ENCODE data around the gene KLHL22.

KLHL22 gene

GRCh38 chr22:20459862-20460261 is 35.7 kb downstream of the KLHL22 start:
- Histone ChIP-seq H2AFZ (ENCODE audit: low read depth, low read length) (no peak overlapping the region), H3K9ac (ENCODE audit: low read depth, low read length) (no peak overlapping the region), H3K9me3 (ENCODE audit: insufficient read depth, low read length, severe bottlenecking) (no peaks in the 10 kb centered on the region), H3K36me3 (ENCODE audit: insufficient read depth, low read length) (peaks cover 50% of the 10 kb centered on the region), H3K4me3 (ENCODE audit: low read depth in 1 of 2, low read length in 2 of 2) (no peak overlapping the region), H3K27me3 (ENCODE audit: insufficient read depth, low read length, poor library complexity) (no peaks in the 10 kb centered on the region), H3K79me2 (ENCODE audit: insufficient read depth, low read length) (no peaks in the 10 kb centered on the region), H3K4me1 (ENCODE audit: insufficient read depth, low read length) (peaks cover 18% of the 10 kb centered on the region), H3K27ac (ENCODE audit: low read length) (no peak overlapping the region), H3K4me2 (ENCODE audit: insufficient read depth, low read length) (no peak overlapping the region), H4K20me1 (ENCODE audit: insufficient read depth, low read length) (no peaks in the 10 kb centered on the region)
- ATAC-seq (ENCODE audit: insufficient read depth, low read depth) = no peak
- TF ChIP-seq EZH2 (IDR thresholded peaks at IDR 0.05; ENCODE audit: borderline replicate concordance, low read depth, low read length, severe bottlenecking) (no peak), CTCF (IDR thresholded peaks at IDR 0.05; ENCODE audit: borderline replicate concordance, extremely low read depth, low read length, poor library complexity, severe bottlenecking) (no peak)
- DNase-seq = no peak

GRCh38 chr22:20459152-20459542 is 36.4 kb downstream of the KLHL22 start:
- Histone ChIP-seq H3K79me2 (ENCODE audit: insufficient read depth, low read length) (no peaks in the 10 kb centered on the region), H3K36me3 (ENCODE audit: insufficient read depth, low read length) (peaks cover 42% of the 10 kb centered on the region)
- TF ChIP-seq EZH2 (IDR thresholded peaks at IDR 0.05; ENCODE audit: borderline replicate concordance, low read depth, low read length, severe bottlenecking) = no peak
- no peak for TF ChIP-seq CTCF (IDR thresholded peaks at IDR 0.05; ENCODE audit: borderline replicate concordance, extremely low read depth, low read length, poor library complexity, severe bottlenecking)

GRCh38 chr22:20458530-20459151 is 37.0 kb downstream of the KLHL22 start:
- H3K27ac ChIP-seq (ENCODE audit: low read length) = no peak overlapping the region
- no peak overlapping the region for H3K4me3 ChIP-seq (ENCODE audit: low read depth in 1 of 2, low read length in 2 of 2)
- H3K9me3 ChIP-seq (ENCODE audit: insufficient read depth, low read length, severe bottlenecking) = no peaks in the 10 kb centered on the region
- peaks cover 38% of the 10 kb centered on the region for H3K36me3 ChIP-seq (ENCODE audit: insufficient read depth, low read length)
- H4K20me1 ChIP-seq (ENCODE audit: insufficient read depth, low read length) = no peaks in the 10 kb centered on the region
- H3K27me3 ChIP-seq (ENCODE audit: insufficient read depth, low read length, poor library complexity) = no peaks in the 10 kb centered on the region
- H3K9ac ChIP-seq (ENCODE audit: low read depth, low read length) = no peak overlapping the region
- ATAC-seq (ENCODE audit: insufficient read depth, low read depth) (no peak), DNase-seq (no peak)
- H3K79me2 ChIP-seq (ENCODE audit: insufficient read depth, low read length) = no peaks in the 10 kb centered on the region
- no peak overlapping the region for H3K4me2 ChIP-seq (ENCODE audit: insufficient read depth, low read length)
- peaks cover 13% of the 10 kb centered on the region for H3K4me1 ChIP-seq (ENCODE audit: insufficient read depth, low read length)
- no peak overlapping the region for H2AFZ ChIP-seq (ENCODE audit: low read depth, low read length)
- TF ChIP-seq CTCF (IDR thresholded peaks at IDR 0.05; ENCODE audit: borderline replicate concordance, extremely low read depth, low read length, poor library complexity, severe bottlenecking) (no peak), EZH2 (IDR thresholded peaks at IDR 0.05; ENCODE audit: borderline replicate concordance, low read depth, low read length, severe bottlenecking) (no peak)

More at GRCh38 chr22:20459152-20459542, 36.4 kb downstream of the KLHL22 start:
- no peak for ATAC-seq (ENCODE audit: insufficient read depth, low read depth)
- Histone ChIP-seq H3K9me3 (ENCODE audit: insufficient read depth, low read length, severe bottlenecking) (no peaks in the 10 kb centered on the region), H3K4me3 (ENCODE audit: low read depth in 1 of 2, low read length in 2 of 2) (no peak overlapping the region), H3K4me1 (ENCODE audit: insufficient read depth, low read length) (peaks cover 18% of the 10 kb centered on the region), H3K9ac (ENCODE audit: low read depth, low read length) (no peak overlapping the region), H2AFZ (ENCODE audit: low read depth, low read length) (no peak overlapping the region), H4K20me1 (ENCODE audit: insufficient read depth, low read length) (no peaks in the 10 kb centered on the region), H3K27me3 (ENCODE audit: insufficient read depth, low read length, poor library complexity) (no peaks in the 10 kb centered on the region), H3K27ac (ENCODE audit: low read length) (no peak overlapping the region), H3K4me2 (ENCODE audit: insufficient read depth, low read length) (no peak overlapping the region)
- no peak for DNase-seq

Data from DND-41 (cell line).